ENCODE measurements around the gene SLC35A3.
A peak's percentile ranks its signal among the peaks of the same experiment; 100 is the strongest.
"Not testable (repeated sequence)": the region's sequence is repeated elsewhere in the genome, so short reads cannot be mapped to it uniquely, and the experiment has no call there.

SLC35A3 gene

DNA sequence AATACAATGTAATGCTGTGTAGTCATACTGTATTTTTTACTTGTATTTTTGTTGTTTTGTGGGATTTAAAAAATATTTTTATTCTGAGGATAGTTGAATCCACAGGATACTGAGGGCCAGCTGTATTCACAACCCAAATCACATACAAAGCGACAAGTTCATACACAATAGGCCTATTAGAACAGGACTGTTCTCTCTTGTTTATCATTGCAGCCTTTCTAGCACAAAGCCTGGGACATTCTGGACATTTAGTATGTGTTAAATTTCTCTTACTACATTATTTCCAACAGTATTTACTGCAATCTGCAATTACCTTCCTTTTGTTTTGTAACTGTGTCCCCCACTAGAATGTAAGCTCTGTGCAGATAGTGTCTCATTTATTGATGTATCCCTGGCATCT lies 65.4 kb downstream of the SLC35A3 start:
- DNase-seq (ENCODE audit: low spot score) = no peak

GRCh38 chr1:100036718-100037655 lies 67.2 kb downstream of the SLC35A3 start:
- DNase-seq (ENCODE audit: low spot score) = peak; percentile 36

GRCh38 chr1:100037656-100037926 lies 67.8 kb downstream of the SLC35A3 start:
- no peak for DNase-seq (ENCODE audit: low spot score)

DNA sequence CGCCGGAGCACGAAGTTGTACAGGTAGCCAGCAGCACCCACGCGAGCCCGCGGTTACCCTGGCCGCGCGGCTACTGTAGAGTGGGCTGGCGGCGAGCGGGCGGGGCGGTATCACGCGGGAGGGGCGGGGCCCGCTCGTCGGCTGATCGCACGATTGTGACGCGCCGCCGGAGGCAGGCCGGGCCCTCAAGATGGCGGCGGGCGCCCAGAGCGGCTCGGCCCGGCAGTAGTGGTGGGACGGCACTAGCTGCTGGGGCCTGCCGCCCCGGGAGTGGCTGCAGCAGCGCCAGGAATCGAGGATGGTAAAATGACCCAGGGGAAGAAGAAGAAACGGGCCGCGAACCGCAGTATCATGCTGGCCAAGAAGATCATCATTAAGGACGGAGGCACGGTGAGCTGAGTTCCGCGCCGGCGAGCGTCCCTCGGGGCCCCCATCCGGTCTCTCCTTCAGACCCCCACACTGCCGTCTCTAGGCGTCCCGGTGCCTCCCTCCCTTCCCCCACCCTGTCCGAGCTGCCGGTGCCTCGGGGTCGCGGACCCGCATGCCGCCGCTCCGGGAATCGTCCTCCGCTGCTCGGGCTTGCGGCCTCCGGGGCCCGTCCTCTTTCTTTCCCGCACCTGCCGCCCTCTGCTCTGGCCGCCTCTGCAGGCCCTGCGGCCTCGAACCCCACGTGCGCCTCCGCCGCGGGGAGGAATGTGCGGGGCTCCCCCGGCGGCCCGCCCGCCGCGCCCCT lies 68.3 kb downstream of the SLC35A3 start:
- DNase-seq (ENCODE audit: low spot score) = peak; percentile 92

- peak; percentile 65 for DNase-seq (ENCODE audit: low spot score)
Measured at GRCh38 chr1:100038660-100039287, 69.0 kb downstream of the SLC35A3 start.

GRCh38 chr1:100039591-100039990 lies 69.8 kb downstream of the SLC35A3 start:
- DNase-seq (ENCODE audit: low spot score) = peak; percentile 19

DNA sequence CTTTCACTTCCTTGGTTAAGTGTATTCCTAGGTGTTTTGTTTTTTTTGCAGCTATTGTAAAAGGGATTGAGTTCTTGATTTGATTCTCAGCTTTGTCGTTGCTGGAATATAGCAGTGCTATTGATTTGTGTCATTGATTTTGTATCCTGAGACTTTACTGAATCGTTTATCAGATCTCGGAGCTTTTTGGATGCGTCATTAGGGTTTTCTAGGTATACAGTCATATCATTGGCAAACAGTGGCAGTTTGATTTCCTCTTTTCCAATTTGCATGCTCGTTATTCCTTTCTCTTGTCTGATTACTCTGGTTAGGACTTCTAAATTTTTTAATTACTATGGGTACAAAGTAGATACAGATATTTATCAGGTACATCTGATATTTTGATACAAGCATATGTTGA lies 75.4 kb downstream of the SLC35A3 start:
- DNase-seq (ENCODE audit: low spot score) = no peak

GRCh38 chr1:100047235-100047708 lies 77.5 kb downstream of the SLC35A3 start:
- not testable (repeated sequence) for DNase-seq (ENCODE audit: low spot score)

DNA sequence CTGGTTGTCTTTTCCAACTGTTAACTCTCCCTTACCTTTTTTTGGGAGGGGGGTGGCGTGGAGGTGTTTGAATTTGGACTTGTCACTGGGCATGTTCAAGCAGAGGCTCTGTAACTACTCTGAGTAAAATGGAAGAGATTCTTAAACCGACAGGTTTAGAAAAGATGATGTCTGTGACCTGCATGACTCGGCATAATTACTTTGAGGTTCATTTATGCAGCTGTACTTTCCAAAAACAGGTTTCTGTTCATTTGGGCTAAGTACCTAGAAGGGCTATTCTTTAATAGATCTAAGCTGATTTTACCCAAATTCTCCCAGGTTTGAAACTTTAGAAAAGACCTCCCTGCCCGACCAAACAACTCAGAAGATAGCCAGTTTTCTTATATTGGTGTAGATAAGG lies 80.3 kb downstream of the SLC35A3 start:
- peak; percentile 53 for DNase-seq (ENCODE audit: low spot score)

GRCh38 chr1:100051401-100051800 lies 81.6 kb downstream of the SLC35A3 start:
- DNase-seq (ENCODE audit: low spot score) = no peak

DNA sequence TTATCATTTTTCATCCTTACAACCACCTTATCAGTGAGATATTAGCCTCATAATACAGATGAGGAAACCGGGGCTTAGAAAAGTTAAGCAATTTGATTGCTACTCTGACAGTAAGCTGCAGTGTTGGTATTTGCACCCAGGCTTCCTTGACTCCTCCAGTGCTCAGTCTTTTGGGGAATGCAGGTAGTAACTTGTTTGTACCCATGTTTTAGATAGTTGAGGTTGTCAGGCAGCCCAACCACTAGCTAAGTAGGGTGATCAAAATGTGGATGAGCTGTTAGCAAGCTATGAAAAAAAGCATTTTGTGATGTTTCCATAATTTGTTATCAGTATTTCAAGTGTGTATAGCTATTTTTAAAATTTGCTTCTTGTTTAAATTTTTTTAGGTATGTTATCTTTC lies 82.1 kb downstream of the SLC35A3 start:
- no peak for DNase-seq (ENCODE audit: low spot score)

GRCh38 chr1:100053119-100053518 lies 83.3 kb downstream of the SLC35A3 start:
- DNase-seq (ENCODE audit: low spot score) = no peak

GRCh38 chr1:100053727-100054126 lies 83.9 kb downstream of the SLC35A3 start:
- DNase-seq (ENCODE audit: low spot score) = no peak

DNA sequence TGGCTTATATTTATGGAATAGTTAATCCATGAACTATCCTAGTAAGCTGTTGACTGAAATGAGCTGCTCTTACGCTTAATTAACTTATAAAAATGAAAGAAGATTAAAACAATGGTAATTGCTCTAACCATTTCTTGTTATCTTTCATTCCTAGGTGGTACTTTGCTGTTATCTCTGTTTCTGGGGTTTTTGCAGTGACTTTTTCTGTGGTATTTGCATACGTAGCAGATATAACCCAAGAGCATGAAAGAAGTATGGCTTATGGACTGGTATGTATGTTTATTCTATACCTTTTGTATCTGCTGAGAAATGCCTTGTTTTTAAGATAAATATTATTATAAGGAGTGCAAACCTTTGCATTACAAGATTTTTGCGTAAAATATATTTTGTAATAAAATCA lies 91.9 kb downstream of the SLC35A3 start:
- no peak for DNase-seq (ENCODE audit: low spot score)

GRCh38 chr1:100065183-100065968 lies 95.6 kb downstream of the SLC35A3 start:
- no peak for DNase-seq (ENCODE audit: low spot score)

- no peak for DNase-seq (ENCODE audit: low spot score)
Measured at GRCh38 chr1:100065969-100066227, 96.1 kb downstream of the SLC35A3 start.

DNA sequence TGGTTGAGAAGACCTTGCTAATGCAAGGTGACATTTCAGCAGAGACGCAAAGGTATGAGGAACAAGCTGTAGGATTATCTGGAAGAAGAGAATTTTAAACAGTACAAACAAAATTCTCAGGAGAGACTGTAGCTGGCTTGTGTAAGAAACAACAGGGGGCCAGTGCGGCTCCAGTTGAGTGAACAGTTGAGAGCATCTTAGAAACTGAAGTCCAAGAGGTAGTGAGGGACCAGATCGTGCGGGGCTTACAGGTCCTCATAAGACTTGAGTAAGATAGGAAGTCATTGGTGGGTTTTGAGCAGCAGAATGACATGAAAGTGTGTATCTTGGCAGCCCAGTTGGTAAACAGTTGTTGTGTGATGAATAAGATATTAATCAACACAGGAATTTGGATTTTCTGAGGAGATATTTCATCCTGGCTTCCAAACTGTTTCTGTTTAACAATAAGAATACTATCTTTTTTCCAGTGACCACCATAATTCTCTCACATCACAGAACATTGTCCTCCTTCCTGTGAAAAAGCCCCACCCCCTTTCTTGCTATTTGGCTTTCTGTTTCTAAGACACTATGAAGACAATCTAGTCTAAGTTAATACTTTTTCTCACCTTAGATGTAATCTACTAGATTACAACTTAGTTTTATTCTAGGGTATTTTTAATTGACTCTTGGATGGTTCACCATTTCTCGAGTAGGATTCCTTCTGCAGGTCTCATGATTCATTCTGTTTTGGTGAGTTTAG lies 100.6 kb downstream of the SLC35A3 start:
- no peak for DNase-seq (ENCODE audit: low spot score)

DNA sequence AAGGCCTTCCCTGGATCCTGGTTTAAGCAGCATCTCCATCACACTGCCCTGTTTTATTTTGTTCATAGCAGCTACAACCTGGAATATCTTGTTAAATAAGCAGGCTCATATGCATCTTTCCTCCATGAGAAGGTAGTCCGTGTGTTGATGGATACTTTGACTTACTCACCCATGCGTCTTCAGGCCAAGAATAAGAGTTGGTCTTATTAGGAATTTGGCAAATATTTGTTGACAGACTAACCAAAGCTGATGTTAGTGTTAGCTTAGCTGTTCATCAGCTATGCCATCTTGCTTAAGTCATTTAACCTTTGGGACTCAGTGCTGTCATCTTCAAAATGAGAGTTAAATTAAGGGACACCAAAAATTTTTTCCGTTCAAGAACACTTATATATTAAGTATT lies 103.7 kb downstream of the SLC35A3 start:
- no peak for DNase-seq (ENCODE audit: low spot score)

DNA sequence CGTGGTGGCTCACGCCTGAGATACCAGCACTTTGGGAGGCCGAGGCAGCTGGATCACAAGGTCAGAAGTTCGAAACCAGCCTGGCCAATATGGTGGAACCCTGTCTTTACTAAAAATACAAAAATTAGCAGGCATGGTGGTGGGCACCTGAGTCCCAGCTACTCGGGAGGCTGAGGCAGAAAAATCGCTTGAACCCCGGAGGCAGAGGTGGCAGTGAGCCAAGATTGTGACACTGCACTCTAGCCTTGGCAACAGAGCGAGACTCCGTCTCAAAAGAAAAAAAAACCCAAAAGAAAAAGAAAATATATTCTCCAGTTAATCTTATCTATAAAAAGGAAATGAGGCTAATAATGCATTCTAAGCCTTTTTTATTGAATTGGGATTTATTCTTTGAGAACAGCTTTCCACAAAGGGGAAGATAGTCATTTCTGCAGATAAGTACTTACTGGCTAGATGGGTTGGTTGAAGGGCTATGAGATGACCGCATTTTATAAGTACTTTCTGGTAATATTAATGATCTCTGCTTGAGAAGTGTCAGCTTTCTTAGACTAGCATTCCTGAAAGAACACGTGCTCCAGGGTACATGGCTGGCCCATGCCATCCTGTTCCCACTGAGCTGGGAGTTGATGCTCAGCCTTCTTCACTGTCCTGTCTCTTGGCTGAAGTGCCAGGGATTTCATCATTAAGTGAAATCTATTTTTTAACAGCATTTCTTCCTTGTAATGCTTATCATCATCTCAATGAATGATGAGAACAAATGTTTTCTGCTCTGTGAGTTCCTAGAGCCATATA lies 105.0 kb downstream of the SLC35A3 start:
- no peak for DNase-seq (ENCODE audit: low spot score)

- no peak for DNase-seq (ENCODE audit: low spot score)
Measured at GRCh38 chr1:100075773-100076172, 106.0 kb downstream of the SLC35A3 start.

DNA sequence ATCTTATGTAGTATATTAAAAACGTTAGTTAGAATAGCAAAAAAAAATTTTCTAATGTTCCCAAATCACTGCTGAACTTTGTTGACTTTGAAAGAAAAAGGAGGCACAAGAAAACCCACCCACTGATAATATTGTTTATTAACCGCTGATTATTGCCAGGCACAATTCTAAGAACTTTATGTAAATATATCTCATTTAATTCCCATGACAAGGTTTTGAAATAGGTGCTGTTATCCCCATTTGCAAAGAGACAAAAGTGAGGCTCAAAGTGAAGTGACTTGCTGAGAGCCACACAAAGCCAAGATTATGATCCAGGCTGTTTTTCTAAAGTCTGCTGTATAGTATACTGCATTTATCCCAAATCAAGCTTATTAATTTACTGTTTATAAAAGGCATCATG lies 106.5 kb downstream of the SLC35A3 start:
- DNase-seq (ENCODE audit: low spot score) = no peak

Measured in hematopoietic multipotent progenitor cell treated with erythropoietin and hydrocortisone succinate and interleukin-3 and kit ligand, for 15 days (in vitro differentiated cells).